HFFc6 (cell line): ENCODE measurements around the gene ALDH16A1. TPM values are rescaled to one million over a fixed set of nuclear protein-coding genes. Genes with fewer than 3 reads are reported as not detected.

Experiments used
- DNase-seq: peaks from one replicate; pipeline ENCODE4 v3.0.0-alpha.2; 2018
- H3K27ac Mint-ChIP-seq: 2 replicates; pipeline ENCODE4 v1.8.0; 2020; ENCODE audit warnings: mild to moderate bottlenecking, mixed read lengths
- H3K27me3 Mint-ChIP-seq: 2 replicates; pipeline ENCODE4 v1.8.0; 2021; ENCODE audit warnings: mild to moderate bottlenecking, moderate library complexity, mixed read lengths; ENCODE audit not compliant: insufficient read depth
- H3K36me3 Mint-ChIP-seq: 2 replicates; pipeline ENCODE4 v1.8.0; 2021; ENCODE audit warnings: low read depth, mixed read lengths
- H3K4me1 Mint-ChIP-seq: 2 replicates; pipeline ENCODE4 v1.8.0; 2020; ENCODE audit warnings: low read depth, mixed read lengths
- H3K4me3 Mint-ChIP-seq: 2 replicates; pipeline ENCODE4 v1.8.0; 2020; ENCODE audit warnings: mild to moderate bottlenecking, moderate library complexity, mixed read lengths
- H3K9me3 Mint-ChIP-seq: 2 replicates; pipeline ENCODE4 v1.8.0; 2020; ENCODE audit warnings: mild to moderate bottlenecking, mixed read lengths
- microRNA-seq: library from miRNA; unstranded; fragments of <30 nt; microRNA quantifications from one replicate; pipeline ENCODE4, GENCODE V29; 2019
- total RNA-seq, 6 experiments: library from RNA; stranded (reverse); fragmentation: NEBNext Ultra II Directional; extraction: Animal tissue kit (Norgen Biotek cat#: 25700); gene quantifications; 2 replicates in 1 of 6; 3 replicates in 5 of 6; pipeline ENCODE4 v1.2.3, GENCODE V29; 2021
- TF ChIP-seq, protein P1 (sequence below): fragments of 200-600 bp; sonication (generic); IDR thresholded peaks from 2 replicates; pipeline ENCODE4 v1.5.0; 2021; ENCODE audit warnings: antibody characterized with exemption, mild to moderate bottlenecking

Gene ALDH16A1
- total RNA-seq, 6 experiments from 2014 or later: 13.9 to 23.0 (median 19.8) TPM

GRCh38 chr19:49513746-49514118, 60.7 kb downstream of the ALDH16A1 start:
- peaks cover 16% of the 10 kb centered on the region for H3K4me1 Mint-ChIP-seq
- no peaks in the 10 kb centered on the region for H3K36me3 Mint-ChIP-seq
- H3K9me3 Mint-ChIP-seq: no peaks in the 10 kb centered on the region
- no peak for DNase-seq
- peak overlapping the region; percentile 84 for H3K4me3 Mint-ChIP-seq
- H3K27me3 Mint-ChIP-seq: no peaks in the 10 kb centered on the region; the same call in 1 of the 2 replicates
- peak overlapping the region; percentile 71 for H3K27ac Mint-ChIP-seq
- TF ChIP-seq, protein P1, sequence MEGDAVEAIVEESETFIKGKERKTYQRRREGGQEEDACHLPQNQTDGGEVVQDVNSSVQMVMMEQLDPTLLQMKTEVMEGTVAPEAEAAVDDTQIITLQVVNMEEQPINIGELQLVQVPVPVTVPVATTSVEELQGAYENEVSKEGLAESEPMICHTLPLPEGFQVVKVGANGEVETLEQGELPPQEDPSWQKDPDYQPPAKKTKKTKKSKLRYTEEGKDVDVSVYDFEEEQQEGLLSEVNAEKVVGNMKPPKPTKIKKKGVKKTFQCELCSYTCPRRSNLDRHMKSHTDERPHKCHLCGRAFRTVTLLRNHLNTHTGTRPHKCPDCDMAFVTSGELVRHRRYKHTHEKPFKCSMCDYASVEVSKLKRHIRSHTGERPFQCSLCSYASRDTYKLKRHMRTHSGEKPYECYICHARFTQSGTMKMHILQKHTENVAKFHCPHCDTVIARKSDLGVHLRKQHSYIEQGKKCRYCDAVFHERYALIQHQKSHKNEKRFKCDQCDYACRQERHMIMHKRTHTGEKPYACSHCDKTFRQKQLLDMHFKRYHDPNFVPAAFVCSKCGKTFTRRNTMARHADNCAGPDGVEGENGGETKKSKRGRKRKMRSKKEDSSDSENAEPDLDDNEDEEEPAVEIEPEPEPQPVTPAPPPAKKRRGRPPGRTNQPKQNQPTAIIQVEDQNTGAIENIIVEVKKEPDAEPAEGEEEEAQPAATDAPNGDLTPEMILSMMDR: no peak

DNA sequence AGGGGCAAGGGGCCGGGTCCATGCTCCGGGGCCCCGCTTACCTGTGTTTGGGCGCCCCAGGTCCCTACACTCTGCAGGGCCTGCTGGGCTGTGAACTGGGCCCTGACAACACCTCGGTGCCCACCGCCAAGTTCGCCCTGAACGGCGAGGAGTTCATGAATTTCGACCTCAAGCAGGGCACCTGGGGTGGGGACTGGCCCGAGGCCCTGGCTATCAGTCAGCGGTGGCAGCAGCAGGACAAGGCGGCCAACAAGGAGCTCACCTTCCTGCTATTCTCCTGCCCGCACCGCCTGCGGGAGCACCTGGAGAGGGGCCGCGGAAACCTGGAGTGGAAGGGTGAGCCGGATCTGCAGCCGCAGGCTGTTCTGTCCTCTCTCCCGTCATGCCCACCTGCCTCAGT, 61.1 kb downstream of the ALDH16A1 start:
- Mint-ChIP-seq H3K4me3 (peak overlapping the region; percentile 84; the same call in 1 of the 2 replicates), H3K27ac (no peak overlapping the region), H3K4me1 (peaks cover 16% of the 10 kb centered on the region), H3K9me3 (no peaks in the 10 kb centered on the region), H3K36me3 (no peaks in the 10 kb centered on the region), H3K27me3 (no peaks in the 10 kb centered on the region; the same call in 1 of the 2 replicates)
- no peak for DNase-seq
- TF ChIP-seq, protein P1: no peak

- Mint-ChIP-seq H3K27ac (no peak overlapping the region), H3K36me3 (no peaks in the 10 kb centered on the region), H3K27me3 (no peaks in the 10 kb centered on the region; the same call in 1 of the 2 replicates), H3K4me1 (peaks cover 16% of the 10 kb centered on the region), H3K9me3 (no peaks in the 10 kb centered on the region), H3K4me3 (no peak overlapping the region)
- TF ChIP-seq, protein P1: no peak
- DNase-seq: no peak
Measured at GRCh38 chr19:49515767-49516166, 62.7 kb downstream of the ALDH16A1 start.

DNA sequence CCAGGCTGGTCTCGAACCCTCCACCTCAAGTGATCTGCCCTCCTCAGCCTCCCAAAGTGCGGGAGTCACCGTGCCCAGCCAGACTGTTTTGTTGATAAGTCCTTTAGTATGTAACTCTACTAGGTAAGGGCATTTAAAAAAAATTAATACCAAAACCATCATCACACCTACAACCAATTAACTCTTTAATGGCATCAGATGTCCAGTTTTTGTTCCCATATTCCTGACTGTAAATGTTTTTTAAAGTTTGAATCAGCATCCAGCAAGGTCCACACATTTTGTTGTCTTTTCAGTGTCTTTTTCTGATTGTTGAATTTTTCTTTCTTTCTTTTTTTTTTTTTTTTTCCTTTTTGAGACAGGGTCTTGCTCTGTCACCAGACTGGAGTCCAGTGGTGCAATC, 65.0 kb downstream of the ALDH16A1 start:
- H3K27me3 Mint-ChIP-seq: no peaks in the 10 kb centered on the region; the same call in 1 of the 2 replicates
- no peak overlapping the region for H3K27ac Mint-ChIP-seq
- no peaks in the 10 kb centered on the region for H3K9me3 Mint-ChIP-seq
- no peak overlapping the region for H3K4me3 Mint-ChIP-seq
- no peaks in the 10 kb centered on the region for H3K36me3 Mint-ChIP-seq
- no peak for DNase-seq
- H3K4me1 Mint-ChIP-seq: no peaks in the 10 kb centered on the region
- TF ChIP-seq, protein P1: no peak

Small RNAs within 50 kb of the gene (microRNA-seq; reads per million reads assigned to microRNA genes)
- not detected for gene MIR150

Other genes with a start within 250 kb of the ALDH16A1 start
- under 1 TPM in 5 of 6 experiments, not detected in 1; 0.26 to 0.53 (median 0.40) TPM for gene SLC6A16, start 128.0 kb upstream of the ALDH16A1 start, total RNA-seq
- not detected for gene CD37, start 117.8 kb upstream of the ALDH16A1 start, total RNA-seq
- gene TEAD2, start 90.8 kb upstream of the ALDH16A1 start, total RNA-seq: 10 to 100 TPM; 16.5 to 23.1 (median 20.8) TPM
- not detected for gene DKKL1, start 89.3 kb upstream of the ALDH16A1 start, total RNA-seq
- not detected for gene KASH5, start 65.0 kb upstream of the ALDH16A1 start, total RNA-seq
- gene PTH2, start 29.8 kb upstream of the ALDH16A1 start, total RNA-seq: not detected
- gene GFY, start 27.8 kb upstream of the ALDH16A1 start, total RNA-seq: not detected
- gene SLC17A7, start 11.7 kb upstream of the ALDH16A1 start, total RNA-seq: under 1 TPM in 5 of 6 experiments, not detected in 1; 0.05 to 0.17 (median 0.09) TPM
- gene PIH1D1, start 1.4 kb upstream of the ALDH16A1 start, total RNA-seq: 10 to 100 TPM; 55.8 to 65.6 (median 57.5) TPM
- gene FLT3LG, start 21.0 kb downstream of the ALDH16A1 start, total RNA-seq: 10 to 100 TPM in 2 of 6 experiments, 1 to 10 TPM in 4; 4.9 to 12.5 (median 9.4) TPM
- gene RPL13A, start 34.4 kb downstream of the ALDH16A1 start, total RNA-seq: 1,000 to 10,000 TPM; 2,015 to 2,373 (median 2,179) TPM
- gene RPS11, start 43.2 kb downstream of the ALDH16A1 start, total RNA-seq: 1,000 to 10,000 TPM; 1,343 to 1,545 (median 1,429) TPM
- gene FCGRT, start 59.4 kb downstream of the ALDH16A1 start, total RNA-seq: 10 to 100 TPM; 33.2 to 39.3 (median 37.4) TPM
- gene RCN3, start 74.8 kb downstream of the ALDH16A1 start, total RNA-seq: 100 to 1,000 TPM; 117 to 316 (median 287) TPM
- gene NOSIP, start 127.3 kb downstream of the ALDH16A1 start, total RNA-seq: 10 to 100 TPM; 66.0 to 79.7 (median 72.4) TPM
- under 1 TPM; 0.33 to 0.69 (median 0.42) TPM for gene PRRG2, start 128.1 kb downstream of the ALDH16A1 start, total RNA-seq
- gene PRR12, start 138.0 kb downstream of the ALDH16A1 start, total RNA-seq: 10 to 100 TPM; 23.3 to 26.2 (median 24.3) TPM
- gene RRAS, start 186.9 kb downstream of the ALDH16A1 start, total RNA-seq: 100 to 1,000 TPM; 130 to 162 (median 133) TPM
- gene SCAF1, start 189.0 kb downstream of the ALDH16A1 start, total RNA-seq: 100 to 1,000 TPM; 112 to 134 (median 121) TPM
- 10 to 100 TPM; 55.5 to 72.8 (median 58.7) TPM for gene IRF3, start 212.6 kb downstream of the ALDH16A1 start, total RNA-seq
- gene BCL2L12, start 212.7 kb downstream of the ALDH16A1 start, total RNA-seq: 10 to 100 TPM; 23.9 to 34.2 (median 33.4) TPM
- 100 to 1,000 TPM; 209 to 226 (median 217) TPM for gene PRMT1, start 224.0 kb downstream of the ALDH16A1 start, total RNA-seq
- under 1 TPM; 0.74 to 0.99 (median 0.87) TPM for gene ADM5, start 236.4 kb downstream of the ALDH16A1 start, total RNA-seq
- gene CPT1C, start 237.9 kb downstream of the ALDH16A1 start, total RNA-seq: 10 to 100 TPM; 32.7 to 42.6 (median 36.4) TPM